ENCODE data around the gene MRPL41. TPM values are rescaled to one million over a fixed set of nuclear protein-coding genes. Genes with fewer than 3 reads are reported as not detected.

Gene MRPL41
- total RNA-seq, 1 experiment from 2014 or later, result 66.6 TPM

- peak overlapping the region; percentile 77 for H3K27ac ChIP-seq (ENCODE audit: low read depth, low read length, poor library complexity, severe bottlenecking)
- no peaks in the 10 kb centered on the region for H3K9me3 ChIP-seq (ENCODE audit: low read depth, low read length, poor library complexity, severe bottlenecking)
- DNase-seq (ENCODE audit: low spot score), result no peak
- H3K4me1 ChIP-seq (ENCODE audit: insufficient read depth, low read length, poor library complexity, severe bottlenecking), result peaks cover 7% of the 10 kb centered on the region
- BruUV-seq (replicated peaks), result no TSS peak
- CTCF ChIA-PET, result interaction anchor here (1.4 kb wide), 1 partner anchor 11 kb away, joined by 5 read pairs; no protein-coding TSS in a partner anchor
- peaks cover 35% of the 10 kb centered on the region for H3K36me3 ChIP-seq (ENCODE audit: insufficient read depth, low read length, poor library complexity, severe bottlenecking)
- POLR2A ChIA-PET (ENCODE audit: low non-redundant PET), result no interaction called here
- intact Hi-C loops (cut with micrococcal nuclease; ENCODE audit: unreplicated experiment), result no loop called here
- no peak for TF ChIP-seq EZH2 (IDR thresholded peaks at IDR 0.05; ENCODE audit: borderline replicate concordance, low read depth, low read length, poor library complexity, severe bottlenecking)
- TF ChIP-seq CTCF (conservative IDR thresholded peaks at IDR 0.05; ENCODE audit: low read depth, low read length), result no peak
- peak overlapping the region; percentile 94 for H3K4me3 ChIP-seq (ENCODE audit: low read depth, low read length, poor library complexity, severe bottlenecking)
- no peaks in the 10 kb centered on the region for H3K27me3 ChIP-seq (replicated peaks; ENCODE audit: insufficient read depth, low read depth, low read length, poor library complexity)
These were observed 38.4 kb downstream of the MRPL41 start for GRCh38 chr9:137590123-137590468.

GRCh38 chr9:137590469-137591383, 39.0 kb downstream of the MRPL41 start, which contains the start of gene ZMYND19:
TSS of gene ZMYND19 (minus strand) at chr9:137590512. CDS start at chr9:137590263, 249 bp downstream.
- TF ChIP-seq EZH2 (IDR thresholded peaks at IDR 0.05; ENCODE audit: borderline replicate concordance, low read depth, low read length, poor library complexity, severe bottlenecking) (no peak), CTCF (conservative IDR thresholded peaks at IDR 0.05; ENCODE audit: low read depth, low read length) (no peak)
- H3K9me3 ChIP-seq (ENCODE audit: low read depth, low read length, poor library complexity, severe bottlenecking), result no peaks in the 10 kb centered on the region
- ChIA-PET POLR2A (ENCODE audit: low non-redundant PET) (no interaction called here), CTCF (interaction anchor here (1.4 kb wide), 1 partner anchor 11 kb away, joined by 5 read pairs; no protein-coding TSS in a partner anchor)
- BruUV-seq (replicated peaks), result no TSS peak
- intact Hi-C loops (cut with micrococcal nuclease; ENCODE audit: unreplicated experiment), result no loop called here
- DNase-seq (ENCODE audit: low spot score), result peak; percentile 93
- peak within 1 kb of the TSS; percentile 96 for H3K27ac ChIP-seq (ENCODE audit: low read depth, low read length, poor library complexity, severe bottlenecking)
- H3K36me3 ChIP-seq (ENCODE audit: insufficient read depth, low read length, poor library complexity, severe bottlenecking), result peaks cover 29% of the 10 kb centered on the region
- H3K27me3 ChIP-seq (replicated peaks; ENCODE audit: insufficient read depth, low read depth, low read length, poor library complexity), result no peaks in the 10 kb centered on the region
- peaks cover 7% of the 10 kb centered on the region for H3K4me1 ChIP-seq (ENCODE audit: insufficient read depth, low read length, poor library complexity, severe bottlenecking)
- peak within 1 kb of the TSS; percentile 94 for H3K4me3 ChIP-seq (ENCODE audit: low read depth, low read length, poor library complexity, severe bottlenecking)

GRCh38 chr9:137592767-137593166, 41.1 kb downstream of the MRPL41 start:
- no peak overlapping the region for H3K4me3 ChIP-seq (ENCODE audit: low read depth, low read length, poor library complexity, severe bottlenecking)
- no peak for TF ChIP-seq EZH2 (IDR thresholded peaks at IDR 0.05; ENCODE audit: borderline replicate concordance, low read depth, low read length, poor library complexity, severe bottlenecking)
- TF ChIP-seq CTCF (conservative IDR thresholded peaks at IDR 0.05; ENCODE audit: low read depth, low read length), result no peak
- intact Hi-C loops (cut with micrococcal nuclease; ENCODE audit: unreplicated experiment), result no loop called here
- POLR2A ChIA-PET (ENCODE audit: low non-redundant PET), result no interaction called here
- peaks cover 7% of the 10 kb centered on the region for H3K4me1 ChIP-seq (ENCODE audit: insufficient read depth, low read length, poor library complexity, severe bottlenecking)
- peaks cover 9% of the 10 kb centered on the region for H3K36me3 ChIP-seq (ENCODE audit: insufficient read depth, low read length, poor library complexity, severe bottlenecking)
- no peaks in the 10 kb centered on the region for H3K9me3 ChIP-seq (ENCODE audit: low read depth, low read length, poor library complexity, severe bottlenecking)
- CTCF ChIA-PET, result no interaction called here
- no peaks in the 10 kb centered on the region for H3K27me3 ChIP-seq (replicated peaks; ENCODE audit: insufficient read depth, low read depth, low read length, poor library complexity)
- H3K27ac ChIP-seq (ENCODE audit: low read depth, low read length, poor library complexity, severe bottlenecking), result no peak overlapping the region
- BruUV-seq (replicated peaks), result no TSS peak
- no peak for DNase-seq (ENCODE audit: low spot score)

Data from A673 (cell line).